SK-N-DZ (cell line): Measurements from ENCODE around the gene SHPK.

Experiments
- DNase-seq: peaks from one replicate; pipeline ENCODE4 v3.0.0-alpha.2; 2015; ENCODE audit warnings: low spot score

SHPK gene

GRCh38 chr17:3663102-3664011 is 27.3 kb upstream of the SHPK start:
- no peak for DNase-seq

DNA sequence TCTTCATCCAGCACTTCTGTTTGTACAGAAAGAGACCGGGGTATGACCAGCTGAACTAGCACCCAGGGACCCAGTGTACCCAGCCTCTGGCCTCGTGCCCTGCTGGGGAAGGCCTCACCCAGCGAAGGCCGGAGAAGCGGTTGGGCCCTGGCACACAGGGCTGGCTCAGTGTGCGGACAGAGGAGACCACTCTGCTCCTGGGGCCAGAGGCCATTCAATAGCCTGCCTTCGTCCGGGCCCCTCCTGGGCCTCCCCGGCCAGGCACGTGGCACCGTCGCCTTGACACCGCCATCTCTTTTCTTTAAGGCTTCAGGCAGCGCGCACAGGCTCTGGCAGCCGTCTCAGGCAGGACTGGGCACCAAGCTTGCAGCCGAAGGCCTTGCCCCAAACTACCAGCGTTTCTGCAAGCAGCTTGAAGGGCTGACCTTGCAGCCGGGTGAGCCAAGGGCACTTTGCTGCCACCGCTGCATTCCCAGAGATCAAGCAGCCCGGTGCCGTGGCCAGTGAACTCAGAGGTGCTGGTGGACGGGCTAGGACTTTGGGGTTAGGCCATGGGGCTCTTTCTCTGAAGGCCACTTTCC is 24.4 kb upstream of the SHPK start:
- no peak for DNase-seq

GRCh38 chr17:3659541-3660111 is 23.6 kb upstream of the SHPK start:
- DNase-seq: no peak

- DNase-seq: no peak
These were observed 22.9 kb upstream of the SHPK start for GRCh38 chr17:3658784-3659449.

DNA sequence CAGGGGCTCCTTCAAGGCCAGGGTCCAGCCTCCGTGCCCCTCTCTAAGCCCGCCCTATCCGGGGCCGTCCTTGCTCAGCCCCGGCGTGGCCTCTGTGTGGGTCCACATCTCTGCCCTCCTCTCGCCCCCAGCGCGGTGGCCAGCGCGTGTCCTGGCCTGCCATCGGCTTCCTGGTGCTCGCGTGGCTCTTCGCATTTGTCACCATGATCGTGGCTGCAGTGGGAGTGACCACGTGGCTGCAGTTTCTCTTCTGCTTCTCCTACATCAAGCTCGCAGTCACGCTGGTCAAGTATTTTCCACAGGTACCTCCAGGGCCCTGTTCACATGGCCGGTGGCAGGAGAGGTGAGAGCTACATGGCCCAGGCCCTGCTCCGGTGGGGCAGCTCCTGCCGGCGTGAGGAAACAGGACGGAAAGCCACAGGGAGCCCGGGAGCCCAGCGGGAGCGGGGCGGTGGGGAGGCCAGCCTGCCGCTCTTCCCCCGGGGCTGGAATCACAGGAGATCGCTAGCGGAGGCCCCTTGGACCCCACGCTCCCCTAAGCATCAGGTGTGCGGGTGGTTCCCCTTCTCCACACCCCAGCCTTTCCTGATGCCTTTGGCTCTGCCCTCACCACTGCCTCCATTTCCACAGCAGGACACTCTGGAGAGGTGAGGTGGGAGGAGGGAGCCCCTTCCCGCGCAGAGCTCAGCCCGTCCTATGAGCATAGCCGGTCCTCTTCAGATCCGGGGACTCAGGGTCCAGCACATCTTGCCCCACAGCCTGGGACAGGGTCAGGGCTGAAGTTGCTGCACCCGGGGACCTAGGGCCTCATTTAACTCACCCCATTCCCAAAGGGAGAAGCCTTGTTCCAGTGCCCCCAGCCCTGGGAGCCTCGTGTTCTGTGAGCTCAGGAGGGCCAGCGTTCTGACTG is 22.1 kb upstream of the SHPK start:
- no peak for DNase-seq

- DNase-seq: no peak
These were observed 21.5 kb upstream of the SHPK start for GRCh38 chr17:3657588-3657869.

DNA sequence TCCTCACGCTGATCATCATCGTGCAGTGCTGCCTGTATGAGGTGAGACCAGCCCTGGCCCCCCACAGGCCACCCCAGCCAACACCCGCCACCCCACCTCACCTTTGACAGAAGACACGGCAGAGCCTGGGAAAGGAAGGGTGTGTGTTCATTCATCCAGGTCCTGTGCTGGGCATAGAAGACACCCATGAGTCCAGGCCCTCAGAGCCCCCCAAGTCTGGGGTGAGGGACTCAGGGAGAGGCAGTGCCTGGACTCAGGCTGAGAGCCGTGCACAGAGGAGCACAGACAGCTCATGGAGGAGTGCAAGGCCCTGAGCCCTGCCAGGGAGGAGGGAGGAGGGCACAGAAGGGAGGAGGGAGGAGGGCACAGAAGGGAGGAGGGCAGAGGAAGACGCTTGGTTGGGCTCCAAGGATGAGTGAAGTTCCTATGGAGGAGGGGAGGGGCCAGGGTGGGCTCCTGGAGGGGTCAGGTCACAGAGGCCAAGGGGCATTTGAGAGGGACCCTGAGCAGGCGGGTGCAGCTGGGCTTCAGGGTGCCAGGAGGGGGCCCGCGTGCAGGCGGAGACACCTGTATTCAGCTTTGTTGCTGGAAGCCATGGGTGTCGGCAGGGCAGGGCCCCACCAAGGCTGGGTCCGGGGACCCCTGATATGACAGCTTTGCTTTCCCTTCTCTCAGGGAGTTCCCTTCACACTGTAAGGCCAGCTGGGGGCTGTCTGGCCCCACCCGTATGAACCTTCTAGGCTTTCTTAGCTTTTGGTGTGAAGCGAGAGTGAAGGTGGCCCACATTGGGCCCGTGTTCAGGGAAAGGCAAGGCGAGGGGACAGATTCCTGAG is 20.9 kb upstream of the SHPK start:
- DNase-seq: no peak

DNA sequence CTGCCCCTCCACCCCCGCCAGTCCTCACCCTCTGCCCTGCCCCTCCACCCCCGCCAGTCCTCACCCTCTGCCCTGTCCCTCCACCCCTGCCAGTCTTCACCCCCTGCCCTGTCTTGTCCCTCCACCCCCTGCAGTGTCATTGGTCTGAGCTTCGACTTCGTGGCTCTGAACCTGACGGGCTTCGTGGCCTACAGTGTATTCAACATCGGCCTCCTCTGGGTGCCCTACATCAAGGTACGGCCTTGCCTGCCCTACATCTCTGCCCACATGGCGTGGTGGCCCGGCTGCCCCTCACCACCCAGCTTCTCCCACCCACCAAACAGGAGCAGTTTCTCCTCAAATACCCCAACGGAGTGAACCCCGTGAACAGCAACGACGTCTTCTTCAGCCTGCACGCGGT is 20.3 kb upstream of the SHPK start:
- DNase-seq: no peak

DNA sequence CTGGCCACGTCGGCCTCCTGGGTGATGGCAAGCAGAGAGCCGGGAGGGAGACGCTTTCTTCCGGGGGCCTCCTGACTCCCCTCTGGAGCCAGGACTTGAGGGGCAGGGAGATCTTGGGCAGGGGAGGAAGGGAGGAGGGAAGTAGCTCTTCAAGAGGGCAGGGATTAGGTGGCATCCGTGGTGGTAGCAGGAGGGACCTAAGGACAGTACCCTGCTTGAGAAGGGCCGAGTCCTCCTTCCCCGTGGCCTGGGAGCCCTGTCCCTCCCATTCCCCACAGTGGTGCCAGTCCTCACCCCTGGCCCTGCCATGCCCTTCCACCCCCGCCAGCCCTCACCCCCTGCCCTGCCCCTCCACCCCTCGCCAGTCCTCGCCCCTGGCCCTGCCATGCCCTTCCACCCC is 19.7 kb upstream of the SHPK start:
- DNase-seq: no peak

GRCh38 chr17:3647769-3648555 is 11.9 kb upstream of the SHPK start:
- peak; percentile 54 for DNase-seq

DNA sequence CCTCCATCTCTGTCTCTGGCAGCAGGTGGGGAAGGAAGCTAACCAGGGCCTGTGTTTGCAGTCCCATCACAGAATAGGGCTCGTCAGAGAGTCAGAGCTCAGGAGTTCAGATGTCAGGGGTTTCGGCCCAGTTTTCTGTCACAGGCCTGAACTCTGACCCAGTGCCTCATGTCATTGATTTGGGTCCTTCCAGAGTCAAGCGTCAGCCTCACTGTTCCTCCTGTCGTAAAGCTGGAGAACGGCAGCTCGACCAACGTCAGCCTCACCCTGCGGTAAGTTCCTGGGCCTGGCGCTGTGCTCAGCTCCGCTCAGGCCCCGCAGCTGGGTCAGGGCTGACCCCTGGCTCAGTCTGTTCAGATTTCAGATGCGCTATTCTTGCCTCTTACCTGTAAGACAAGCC is 11.2 kb upstream of the SHPK start:
- no peak for DNase-seq

DNA sequence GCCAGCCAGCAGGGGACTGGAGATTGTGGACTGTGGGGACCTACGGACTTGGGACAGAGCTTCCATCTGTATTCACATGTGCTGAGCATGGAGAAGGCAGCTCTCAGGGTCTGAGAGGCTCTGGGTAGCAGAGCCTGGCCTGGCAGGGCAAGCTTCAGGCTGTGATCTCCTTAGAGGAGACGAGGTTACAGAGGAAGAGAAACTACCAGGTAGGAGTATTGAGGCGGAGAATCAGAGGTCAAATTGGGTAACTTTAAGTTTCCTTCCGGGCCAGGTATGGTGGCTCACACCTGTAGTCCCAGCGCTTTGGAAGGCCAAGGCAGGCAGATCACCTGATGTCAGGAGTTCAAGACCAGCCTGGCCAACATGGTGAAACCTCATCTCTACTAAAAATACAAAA is 9.3 kb upstream of the SHPK start:
- no peak for DNase-seq

- DNase-seq: no peak
These were observed 7.9 kb upstream of the SHPK start for GRCh38 chr17:3643889-3644349.

DNA sequence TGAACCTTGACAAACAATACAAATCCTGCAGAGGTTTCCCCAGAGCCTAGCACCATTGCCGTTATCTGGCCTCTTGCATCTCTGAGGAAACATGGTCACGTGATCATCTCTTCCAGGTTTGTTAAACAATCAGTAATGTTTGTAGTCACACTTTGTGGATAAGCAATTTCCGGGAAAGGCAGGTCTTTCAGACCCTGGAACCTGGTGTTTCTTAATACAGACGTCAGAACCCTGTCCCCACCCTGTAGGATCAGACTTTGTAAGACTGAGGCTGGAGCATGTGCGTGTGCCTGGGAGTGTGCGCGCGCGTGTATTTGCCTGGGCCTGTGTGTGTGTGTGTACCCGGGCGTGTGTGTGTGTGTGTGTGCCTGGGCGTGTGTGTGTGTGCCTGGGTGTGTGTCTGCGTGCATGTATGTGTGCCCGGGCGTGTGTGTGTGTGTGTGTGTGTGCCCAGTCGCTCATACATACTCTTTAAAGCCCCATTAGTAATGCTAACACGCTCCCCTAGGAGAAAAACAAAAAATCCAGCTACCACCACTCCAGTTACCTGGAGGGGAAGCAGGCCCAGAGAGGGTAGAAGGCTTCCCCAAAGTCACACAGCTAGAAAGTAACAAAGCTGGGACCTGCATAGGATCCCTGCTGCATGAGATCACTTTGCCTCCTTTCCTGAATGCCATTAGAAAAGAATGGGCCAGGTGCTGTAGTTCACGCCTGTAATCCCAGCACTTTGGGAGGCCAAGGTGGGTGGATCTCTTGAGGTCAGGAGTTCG is 5.9 kb upstream of the SHPK start:
- no peak for DNase-seq

- DNase-seq: no peak
These were observed 5.0 kb upstream of the SHPK start for GRCh38 chr17:3641014-3641413.

DNA sequence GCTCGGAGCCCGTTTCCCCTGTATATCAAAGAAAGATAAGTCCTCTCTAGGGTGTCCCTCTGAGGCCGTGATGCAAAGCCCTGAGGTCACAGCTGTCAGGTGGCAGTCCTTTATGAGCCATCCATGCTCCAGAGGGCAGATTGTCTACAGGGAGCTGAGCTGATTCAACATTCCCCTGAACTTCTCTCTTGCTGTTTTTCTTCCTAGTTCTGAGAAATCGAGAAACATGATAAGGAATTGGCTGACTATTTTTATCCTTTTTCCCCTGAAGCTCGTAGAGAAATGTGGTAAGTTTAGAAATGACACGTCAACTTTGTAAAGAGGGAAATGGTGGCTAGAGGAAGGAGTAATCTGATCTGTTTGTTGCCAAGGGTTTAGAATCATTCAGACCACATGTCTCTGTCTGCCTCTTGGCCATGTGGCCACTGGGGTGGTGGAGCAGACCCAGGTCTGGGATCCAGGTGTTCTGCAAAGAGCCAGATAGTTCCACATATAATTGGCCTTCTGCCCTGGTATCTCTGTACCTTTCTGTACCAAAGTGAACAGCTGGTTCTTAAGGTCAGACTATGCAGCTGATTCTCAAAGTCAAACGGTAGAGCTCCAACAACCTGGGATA is 4.0 kb upstream of the SHPK start:
- DNase-seq: no peak

DNA sequence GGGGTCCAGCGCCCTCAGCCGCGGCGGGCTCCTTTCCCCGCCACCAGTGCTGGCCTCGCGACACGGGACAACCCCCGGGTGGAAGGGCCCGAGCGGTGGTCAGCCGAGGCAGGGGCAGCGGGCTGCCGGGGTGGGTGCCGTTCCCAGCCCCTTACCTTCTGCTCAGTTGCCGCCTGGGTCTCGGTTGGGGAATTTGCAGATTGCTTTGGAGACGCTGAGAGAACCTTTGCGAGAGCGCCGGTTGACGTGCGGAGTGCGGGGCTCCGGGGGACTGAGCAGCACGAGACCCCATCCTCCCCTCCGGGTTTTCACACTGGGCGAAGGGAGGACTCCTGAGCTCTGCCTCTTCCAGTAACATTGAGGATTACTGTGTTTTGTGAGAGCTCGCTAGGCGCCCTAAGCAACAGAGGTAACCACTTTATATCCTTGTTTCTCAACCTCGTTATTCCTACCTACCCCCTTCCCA is 891 bp upstream of the SHPK start:
- no peak for DNase-seq

- no peak for DNase-seq
These were observed 436 bp downstream of the SHPK start for GRCh38 chr17:3635474-3636153.
